ENCODE results near the gene ARL15. TPM values are rescaled to one million over a fixed set of nuclear protein-coding genes. Genes with fewer than 3 reads are reported as not detected.

ARL15 gene
- total RNA-seq, 1 donor, result 22.0 TPM

DNA sequence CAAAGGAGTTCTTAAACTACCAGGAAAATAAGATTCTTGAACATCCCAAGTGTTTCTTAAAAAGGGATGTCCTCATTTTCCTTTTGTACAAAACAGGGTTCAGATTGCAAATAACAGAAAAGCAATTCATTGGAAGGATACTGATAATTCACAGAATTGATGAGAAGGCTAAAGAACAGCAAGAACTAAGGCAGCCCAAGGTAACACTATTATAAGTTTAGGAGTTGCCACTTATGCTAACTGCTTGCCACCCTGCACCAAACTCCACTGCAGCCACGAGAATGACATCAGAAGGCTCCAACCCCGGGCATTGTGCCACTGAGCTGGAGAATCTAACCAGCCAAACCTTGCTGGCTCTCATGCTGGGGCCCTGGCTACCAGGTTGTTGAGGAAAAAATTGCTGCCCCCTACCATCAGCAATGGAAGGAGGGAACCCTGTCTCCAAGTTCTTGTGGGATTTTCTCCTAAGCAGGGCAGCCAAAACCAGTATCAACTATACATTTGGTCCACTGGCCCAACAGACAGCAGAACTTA lies 123.4 kb downstream of the ARL15 start:
- TF ChIP-seq, protein P1, sequence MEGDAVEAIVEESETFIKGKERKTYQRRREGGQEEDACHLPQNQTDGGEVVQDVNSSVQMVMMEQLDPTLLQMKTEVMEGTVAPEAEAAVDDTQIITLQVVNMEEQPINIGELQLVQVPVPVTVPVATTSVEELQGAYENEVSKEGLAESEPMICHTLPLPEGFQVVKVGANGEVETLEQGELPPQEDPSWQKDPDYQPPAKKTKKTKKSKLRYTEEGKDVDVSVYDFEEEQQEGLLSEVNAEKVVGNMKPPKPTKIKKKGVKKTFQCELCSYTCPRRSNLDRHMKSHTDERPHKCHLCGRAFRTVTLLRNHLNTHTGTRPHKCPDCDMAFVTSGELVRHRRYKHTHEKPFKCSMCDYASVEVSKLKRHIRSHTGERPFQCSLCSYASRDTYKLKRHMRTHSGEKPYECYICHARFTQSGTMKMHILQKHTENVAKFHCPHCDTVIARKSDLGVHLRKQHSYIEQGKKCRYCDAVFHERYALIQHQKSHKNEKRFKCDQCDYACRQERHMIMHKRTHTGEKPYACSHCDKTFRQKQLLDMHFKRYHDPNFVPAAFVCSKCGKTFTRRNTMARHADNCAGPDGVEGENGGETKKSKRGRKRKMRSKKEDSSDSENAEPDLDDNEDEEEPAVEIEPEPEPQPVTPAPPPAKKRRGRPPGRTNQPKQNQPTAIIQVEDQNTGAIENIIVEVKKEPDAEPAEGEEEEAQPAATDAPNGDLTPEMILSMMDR (IDR thresholded peaks at IDR 0.05; ENCODE audit: insufficient read depth, low read length), result no peak
- DNase-seq (ENCODE audit: low read depth), result no peak
- no peak overlapping the region for H3K4me3 ChIP-seq (ENCODE audit: low read depth, low read length)

DNA sequence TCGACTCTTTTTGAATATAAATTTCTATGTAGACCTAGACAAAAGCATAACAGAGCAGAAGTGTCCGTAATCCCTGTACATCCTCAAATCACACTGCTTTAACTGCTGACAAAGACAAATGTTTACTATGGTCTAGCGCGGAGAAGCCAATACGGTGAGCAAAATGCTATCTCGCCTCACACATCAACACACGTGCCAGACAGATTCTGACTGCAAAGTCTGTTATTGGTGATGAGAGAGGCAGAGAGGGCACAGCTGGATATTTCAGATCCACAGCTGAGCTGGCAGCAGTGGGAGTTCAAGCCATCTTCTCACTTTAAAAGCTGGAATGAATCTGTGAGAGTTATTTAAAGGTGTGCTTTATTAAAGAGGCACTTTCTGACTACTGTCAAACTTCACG lies 124.3 kb downstream of the ARL15 start:
- H3K4me3 ChIP-seq (ENCODE audit: low read depth, low read length), result no peak overlapping the region
- TF ChIP-seq, protein P1 (IDR thresholded peaks at IDR 0.05; ENCODE audit: insufficient read depth, low read length), result no peak
- DNase-seq (ENCODE audit: low read depth), result no peak

DNA sequence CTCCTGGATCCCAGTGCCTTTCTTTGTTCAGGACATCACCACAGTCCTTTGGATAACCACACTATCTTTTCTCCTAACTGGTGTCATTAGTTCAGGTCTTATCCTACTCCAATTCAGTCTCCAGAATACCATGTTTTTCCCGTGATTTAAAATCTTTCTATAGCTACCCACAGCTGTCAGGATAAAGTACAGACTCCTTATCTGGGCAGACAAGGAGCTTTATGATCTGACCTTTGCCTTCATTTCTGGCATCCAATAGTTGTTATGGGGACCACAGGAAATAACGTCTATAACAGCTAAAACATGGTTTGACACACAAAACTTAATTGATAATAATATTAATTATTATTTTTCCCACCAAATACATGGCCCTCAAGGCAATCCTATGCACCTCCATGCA lies 125.6 kb downstream of the ARL15 start:
- TF ChIP-seq, protein P1 (IDR thresholded peaks at IDR 0.05; ENCODE audit: insufficient read depth, low read length), result no peak
- DNase-seq (ENCODE audit: low read depth), result no peak
- no peak overlapping the region for H3K4me3 ChIP-seq (ENCODE audit: low read depth, low read length)

DNA sequence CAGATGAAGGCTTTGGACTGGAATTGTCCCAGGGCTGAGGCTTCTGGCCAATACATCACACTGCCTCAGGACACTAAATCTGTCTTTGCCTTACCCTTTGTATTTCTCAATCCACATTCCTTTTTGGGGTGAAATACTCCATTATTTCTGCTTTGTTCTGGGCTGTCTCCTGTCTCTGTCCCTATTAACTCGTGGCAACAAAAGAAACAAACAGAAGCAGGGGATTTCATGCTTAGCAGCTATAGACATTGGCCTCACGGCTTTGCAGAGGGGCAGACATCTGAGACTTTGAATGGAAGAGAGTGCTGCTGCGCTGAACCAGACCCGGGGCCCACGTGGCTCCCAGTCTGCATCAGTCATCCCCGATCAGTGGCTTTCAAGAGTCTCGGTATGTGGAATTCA lies 129.7 kb downstream of the ARL15 start:
- H3K4me3 ChIP-seq (ENCODE audit: low read depth, low read length), result no peak overlapping the region
- TF ChIP-seq, protein P1 (IDR thresholded peaks at IDR 0.05; ENCODE audit: insufficient read depth, low read length), result no peak
- DNase-seq (ENCODE audit: low read depth), result no peak

DNA sequence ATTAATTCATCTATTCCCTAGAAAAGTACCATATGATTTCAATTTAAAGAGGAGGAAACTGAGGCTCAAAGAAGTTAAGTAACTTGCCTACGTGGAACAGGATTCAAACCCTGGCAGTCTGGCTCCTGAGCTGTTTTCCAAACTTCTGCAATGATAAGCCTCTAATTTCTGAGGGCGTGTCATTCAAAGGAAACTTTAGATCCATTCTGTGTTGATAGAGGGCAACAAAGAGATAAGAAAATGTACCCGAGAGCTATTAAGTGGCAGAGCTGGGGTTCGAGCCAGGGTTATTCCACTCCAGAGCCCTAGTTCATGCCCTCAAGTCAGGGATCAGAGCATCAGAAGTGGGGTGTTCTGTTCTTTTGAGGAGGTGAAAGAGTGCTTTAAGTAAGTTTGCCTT lies 131.4 kb downstream of the ARL15 start:
- DNase-seq (ENCODE audit: low read depth), result no peak
- no peak overlapping the region for H3K4me3 ChIP-seq (ENCODE audit: low read depth, low read length)
- TF ChIP-seq, protein P1 (IDR thresholded peaks at IDR 0.05; ENCODE audit: insufficient read depth, low read length), result no peak

DNA sequence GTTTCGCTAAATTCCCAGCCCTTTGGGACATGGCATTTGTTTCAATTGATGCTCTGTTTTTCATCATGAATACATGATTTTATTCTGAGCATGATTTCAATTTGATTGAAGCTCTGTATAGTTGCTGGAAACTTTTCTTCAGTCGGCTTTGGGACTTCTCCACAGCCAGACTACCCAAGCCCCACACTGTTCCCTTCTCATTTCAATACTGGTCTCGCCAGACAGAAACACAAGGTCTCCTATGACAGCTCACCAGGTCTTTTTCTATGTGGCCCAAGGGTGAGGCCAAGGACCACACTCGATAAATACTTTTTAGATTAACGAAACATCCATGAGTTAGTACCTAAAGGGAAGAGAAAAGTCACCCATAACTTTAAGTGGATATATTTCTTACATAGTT lies 132.2 kb downstream of the ARL15 start:
- H3K4me3 ChIP-seq (ENCODE audit: low read depth, low read length), result no peak overlapping the region
- DNase-seq (ENCODE audit: low read depth), result no peak
- TF ChIP-seq, protein P1 (IDR thresholded peaks at IDR 0.05; ENCODE audit: insufficient read depth, low read length), result no peak

DNA sequence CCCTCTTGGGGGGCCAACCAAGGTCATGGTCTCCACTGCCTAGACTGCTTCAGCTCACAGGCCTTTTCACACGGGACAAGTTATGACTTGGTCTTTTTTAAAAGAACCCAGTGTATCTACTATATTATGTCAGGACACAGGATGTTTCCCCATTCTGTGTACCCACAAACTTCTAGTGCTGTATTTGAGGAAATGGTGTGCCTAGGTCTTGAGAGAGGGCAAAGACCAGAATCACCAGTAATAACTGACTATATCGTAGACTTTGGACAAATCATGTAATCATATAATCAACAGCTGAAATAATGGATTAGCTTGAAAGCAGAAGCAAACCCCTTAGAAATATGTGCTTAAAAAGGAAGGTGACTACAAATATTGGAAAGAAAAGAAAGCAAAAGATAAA lies 133.3 kb downstream of the ARL15 start:
- no peak overlapping the region for H3K4me3 ChIP-seq (ENCODE audit: low read depth, low read length)
- DNase-seq (ENCODE audit: low read depth), result no peak
- TF ChIP-seq, protein P1 (IDR thresholded peaks at IDR 0.05; ENCODE audit: insufficient read depth, low read length), result no peak
